Upper lobe of left lung (tissue), 4 donors: ENCODE measurements around the gene MAN1A2.

ENCODE experiments used
- CTCF ChIP-seq, 6 experiments: fragments of 450-650 bp in 4 of 6; fragments of 200-600 bp in 2 of 6; sonication (generic) in 2 of 6; IDR thresholded peaks; one replicate each; pipeline ENCODE4 v1.5.1; 2016 to 2019; ENCODE audit warnings: antibody characterized with exemption in 6 of 6
- EP300 ChIP-seq, 4 donors: sonication (generic); formaldehyde crosslinking; IDR thresholded peaks; one replicate each; pipeline ENCODE4 v1.5.1; 2017; ENCODE audit warnings: antibody characterized with exemption in 4 of 4, control low read depth in 2 of 4
- POLR2AphosphoS5 ChIP-seq, 2 donors: sonication (generic); formaldehyde crosslinking; IDR thresholded peaks; one replicate each; pipeline ENCODE4 v1.5.1; 2017; ENCODE audit warnings: antibody characterized with exemption in 2 of 2

- TF ChIP-seq POLR2AphosphoS5 (IDR thresholded peaks at IDR 0.05): no peak
- TF ChIP-seq EP300 (IDR thresholded peaks at IDR 0.05): no peak
- no peak for TF ChIP-seq CTCF (IDR thresholded peaks at IDR 0.05)
These were observed 105.8 kb downstream of the MAN1A2 start for GRCh38 chr1:117473063-117473462.
